Measurements from ENCODE around the gene JUNB. TPM values are rescaled to one million over a fixed set of nuclear protein-coding genes. Genes with fewer than 3 reads are reported as not detected.

JUNB gene
- total and polyA plus RNA-seq, 10 donors = 57.5 to 363 (median 169) TPM

DNA sequence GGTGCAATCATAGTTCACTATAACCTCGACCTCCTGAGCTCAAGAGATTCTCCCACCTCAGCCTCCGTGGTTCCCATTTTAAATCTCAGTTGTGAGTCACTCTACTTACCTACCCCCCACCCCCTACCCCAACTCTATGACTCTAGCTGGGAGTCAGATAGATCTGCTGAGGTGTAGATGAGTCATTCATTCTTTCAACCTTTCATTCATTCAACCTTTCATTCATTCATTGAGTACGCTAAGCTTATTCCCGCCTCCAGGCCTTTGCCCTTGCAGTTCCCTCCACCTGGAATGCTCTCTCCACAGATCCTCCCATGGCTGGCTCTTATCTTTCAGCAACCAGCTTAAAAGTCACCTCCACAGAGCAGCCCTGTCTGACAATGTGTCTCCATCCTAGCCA is 45.9 kb downstream of the JUNB start:
- TF ChIP-seq CTCF (IDR thresholded peaks at IDR 0.05 in 8 of 11, conservative IDR thresholded peaks at IDR 0.05 in 3 of 11) = no peak
- Histone ChIP-seq H3K9me3 (peaks cover 0 to 10% (median 0%) of the 10 kb centered on the region in 8 donors), H3K36me3 (no peaks in the 10 kb centered on the region), H3K4me3 (no peak overlapping the region), H3K27ac (no peak overlapping the region), H3K27me3 (replicated peaks in 1 of 7) (peaks cover 9 to 100% (median 100%) of the 10 kb centered on the region in 7 donors), H3K4me1 (peaks cover 6 to 73% (median 42%) of the 10 kb centered on the region in 6 donors)
- no peak for DNase-seq
- 71 to 81% (median 76%) methylated on average over 4 of the region's 4 CpGs for WGBS, 5 donors
- intact Hi-C loops (cut with DNase I; ENCODE audit: low total_unique reads) = no loop called here

GRCh38 chr19:12838182-12838885 is 47.0 kb downstream of the JUNB start, which contains the start of gene MAST1:
Gene MAST1, plus strand, starts transcription at chr19:12838515. Its CDS starts 58 bp downstream, at chr19:12838573.
- peak within 1 kb of the TSS in 6 of 8 donors; percentile 11 to 63 (median 19) for H3K4me3 ChIP-seq
- DNase-seq = peak; percentile 80
- no peaks in the 10 kb centered on the region for H3K36me3 ChIP-seq
- intact Hi-C loops (cut with DNase I; ENCODE audit: low total_unique reads) = no loop called here
- H3K9me3 ChIP-seq = peaks cover 0 to 10% (median 0%) of the 10 kb centered on the region in 8 donors
- no peak within 1 kb of the TSS for H3K27ac ChIP-seq
- 0 to 1% (median 1%) methylated on average over 30 to 69 of the region's 69 CpGs for WGBS, 5 donors
- H3K4me1 ChIP-seq = peaks cover 0 to 62% (median 32%) of the 10 kb centered on the region in 6 donors
- TF ChIP-seq CTCF (IDR thresholded peaks at IDR 0.05 in 8 of 11, conservative IDR thresholded peaks at IDR 0.05 in 3 of 11) (peak in 6 of 11 experiments; percentile 24 to 72 (median 56)), POLR2A (IDR thresholded peaks at IDR 0.05) (no peak)
- H3K27me3 ChIP-seq (replicated peaks in 1 of 7) = peaks cover 11 to 100% (median 99%) of the 10 kb centered on the region in 7 donors

GRCh38 chr19:12838886-12839756 is 47.8 kb downstream of the JUNB start:
- H3K27ac ChIP-seq = no peak overlapping the region
- intact Hi-C loops (cut with DNase I; ENCODE audit: low total_unique reads) = no loop called here
- TF ChIP-seq CTCF (IDR thresholded peaks at IDR 0.05 in 8 of 11, conservative IDR thresholded peaks at IDR 0.05 in 3 of 11) (no peak), POLR2AphosphoS5 (IDR thresholded peaks at IDR 0.05) (no peak), POLR2A (IDR thresholded peaks at IDR 0.05) (no peak)
- peaks cover 0 to 54% (median 26%) of the 10 kb centered on the region in 6 donors for H3K4me1 ChIP-seq
- H3K27me3 ChIP-seq (replicated peaks in 1 of 7) = peaks cover 9 to 100% (median 97%) of the 10 kb centered on the region in 7 donors
- H3K9me3 ChIP-seq = peaks cover 0 to 10% (median 0%) of the 10 kb centered on the region in 8 donors
- DNase-seq = no peak
- peak overlapping the region in 5 of 8 donors; percentile 13 to 63 (median 25) for H3K4me3 ChIP-seq
- 23 to 33% (median 25%) methylated on average over 14 to 21 of the region's 21 CpGs for WGBS, 5 donors
- H3K36me3 ChIP-seq = no peaks in the 10 kb centered on the region
